ENCODE measurements around the gene CAMTA1.
"Not testable (repeated sequence)": the region's sequence is repeated elsewhere in the genome, so short reads cannot be mapped to it uniquely, and the experiment has no call there.

CAMTA1 gene

GRCh38 chr1:7406641-7407543 is 621.6 kb downstream of the CAMTA1 start:
- no peak for DNase-seq

- no peak for DNase-seq
Measured at GRCh38 chr1:7407544-7407895, 622.3 kb downstream of the CAMTA1 start.

DNA sequence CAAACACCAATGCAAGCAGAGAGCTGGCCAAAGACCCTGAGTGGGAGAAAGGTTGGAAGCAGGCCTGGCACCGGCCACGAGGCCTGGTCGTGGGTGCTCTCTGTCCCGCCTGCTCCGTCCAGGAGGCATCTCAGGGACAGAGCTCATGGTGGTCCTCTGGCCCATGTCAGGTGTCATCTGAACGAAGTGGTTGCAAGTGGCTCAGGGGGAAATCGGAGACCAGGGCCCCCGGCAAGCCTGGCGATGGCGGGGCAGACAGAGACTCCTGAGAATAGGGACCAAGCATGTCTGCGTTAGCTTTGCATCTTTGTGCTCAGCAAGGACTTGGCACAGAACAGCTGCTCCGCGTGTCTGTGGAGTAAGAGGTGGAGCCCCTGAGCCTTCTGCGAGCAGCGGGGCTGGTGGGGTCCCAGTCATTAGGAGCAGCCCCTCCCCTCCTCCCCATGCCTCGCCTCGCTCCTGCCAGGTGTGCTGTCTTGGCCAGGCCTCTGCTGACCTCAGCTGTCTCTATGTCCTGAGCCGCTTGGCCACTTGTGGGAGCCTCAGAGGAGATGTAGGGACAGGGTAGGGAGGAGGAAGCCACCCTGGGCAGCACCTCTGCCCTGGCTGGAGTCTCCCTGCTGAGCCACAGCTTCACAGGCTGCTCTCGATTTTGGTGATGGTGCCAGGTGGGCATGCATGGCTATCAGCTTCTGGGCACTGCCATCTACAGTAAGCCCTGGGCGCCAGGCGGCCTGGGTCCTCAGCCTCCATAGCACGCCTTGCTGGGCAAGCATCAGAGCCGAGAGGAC is 622.9 kb downstream of the CAMTA1 start:
- no peak for DNase-seq

DNA sequence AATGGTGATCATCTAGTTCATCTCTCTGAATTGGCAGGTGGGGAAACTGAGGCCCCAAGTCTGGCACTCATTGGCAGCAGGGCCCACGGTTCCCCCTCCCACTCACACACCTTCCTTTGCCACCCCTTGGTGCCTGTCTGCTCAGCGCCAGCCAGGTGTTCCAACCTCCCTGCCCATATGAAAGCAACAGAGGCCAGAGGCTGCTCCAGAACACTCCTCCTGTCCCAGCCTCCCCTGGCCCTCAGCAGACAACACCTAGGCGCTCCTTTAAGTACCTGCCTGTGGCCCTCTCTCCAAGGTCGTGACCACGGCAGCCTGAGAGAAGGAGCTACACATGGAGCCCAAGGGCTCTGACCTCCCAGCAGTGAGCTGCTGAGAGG is 623.5 kb downstream of the CAMTA1 start:
- no peak for DNase-seq

- DNase-seq = no peak
Measured at GRCh38 chr1:7409278-7409677, 624.0 kb downstream of the CAMTA1 start.

- no peak for DNase-seq
Measured at GRCh38 chr1:7410156-7410555, 624.9 kb downstream of the CAMTA1 start.

GRCh38 chr1:7417618-7418017 is 632.4 kb downstream of the CAMTA1 start:
- DNase-seq = not testable (repeated sequence)

DNA sequence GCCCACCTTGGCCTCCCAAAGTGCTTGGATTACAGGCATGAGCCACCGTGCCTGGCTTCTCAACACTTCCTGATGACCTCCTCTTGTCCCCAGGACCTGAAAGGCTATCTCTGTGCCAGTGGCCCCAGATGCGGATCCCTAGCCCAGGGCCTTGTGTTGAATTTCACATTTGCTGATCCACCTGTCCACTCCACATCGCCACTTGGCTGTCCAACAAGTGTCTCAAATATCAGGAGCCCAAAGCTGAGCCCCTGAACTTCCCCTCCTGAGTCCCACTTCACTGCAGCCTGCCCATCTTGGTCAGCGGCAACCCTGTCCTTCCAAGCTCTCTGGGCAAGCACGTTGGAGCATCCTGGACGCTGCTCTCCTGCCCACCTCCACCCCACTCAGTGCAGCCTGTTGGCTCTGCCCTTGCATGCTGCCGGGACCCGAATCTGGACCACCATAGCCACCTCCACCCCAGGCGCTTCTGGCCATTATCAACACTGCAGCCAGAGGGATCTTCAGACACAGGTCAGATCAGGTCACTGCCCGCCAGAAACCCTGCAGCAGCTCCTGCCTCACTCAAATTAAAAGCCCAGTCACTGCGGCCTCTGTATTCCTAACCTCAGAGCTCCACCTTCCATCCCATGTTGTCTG is 633.3 kb downstream of the CAMTA1 start:
- no peak for DNase-seq

- no peak for DNase-seq
Measured at GRCh38 chr1:7420098-7420445, 634.8 kb downstream of the CAMTA1 start.

DNA sequence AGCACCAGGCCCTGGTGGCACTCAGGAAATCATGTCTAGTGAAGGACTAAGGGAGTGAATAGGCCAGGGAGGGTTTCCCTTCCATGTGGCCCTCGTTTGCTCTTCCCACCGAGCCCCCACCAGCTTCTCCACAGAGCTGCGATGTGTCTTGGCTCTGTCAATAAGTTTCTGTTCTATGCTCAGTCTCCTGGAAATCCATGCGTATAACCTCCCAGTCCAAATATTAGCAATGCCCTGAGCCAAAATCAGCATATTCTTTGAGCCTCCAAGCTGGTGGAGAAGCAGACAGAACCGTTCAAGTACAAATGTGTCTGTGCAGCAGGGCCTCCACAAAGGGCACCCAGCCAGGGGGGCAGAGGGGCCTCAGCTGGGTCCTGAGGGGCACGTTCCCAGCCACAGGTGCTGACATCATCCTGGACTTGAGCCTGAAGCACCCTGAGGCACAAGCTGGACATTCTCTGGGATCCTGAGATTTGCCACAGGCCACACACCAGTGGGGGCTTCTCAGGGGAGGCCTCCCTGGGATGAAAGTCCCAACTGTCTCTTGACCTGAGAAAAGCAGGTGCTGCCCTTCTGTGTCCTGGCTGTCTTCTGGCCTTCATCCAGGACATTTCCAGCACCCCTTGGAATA is 635.3 kb downstream of the CAMTA1 start:
- no peak for DNase-seq

GRCh38 chr1:7421471-7422075 is 636.3 kb downstream of the CAMTA1 start:
- DNase-seq = no peak

- no peak for DNase-seq
Measured at GRCh38 chr1:7422081-7422480, 636.8 kb downstream of the CAMTA1 start.

DNA sequence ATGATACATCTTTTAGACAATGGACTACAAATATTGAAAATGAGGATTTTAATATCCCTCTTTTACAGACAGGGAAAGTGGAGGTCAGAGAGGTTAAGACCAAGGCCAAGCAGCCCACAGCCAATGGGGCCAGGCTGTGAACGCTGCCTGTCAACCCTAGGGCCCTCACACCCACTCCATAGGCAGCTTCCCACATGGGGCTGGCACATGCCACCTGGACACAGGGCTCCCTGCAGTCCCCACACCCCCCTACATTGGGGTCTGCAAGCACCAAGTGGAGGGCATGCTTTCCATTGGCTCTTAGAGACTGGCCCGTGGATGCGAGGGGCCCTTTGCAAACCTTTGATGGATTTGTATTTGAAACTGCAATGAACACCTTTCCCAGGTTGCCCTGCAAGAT is 637.3 kb downstream of the CAMTA1 start:
- DNase-seq = no peak

DNA sequence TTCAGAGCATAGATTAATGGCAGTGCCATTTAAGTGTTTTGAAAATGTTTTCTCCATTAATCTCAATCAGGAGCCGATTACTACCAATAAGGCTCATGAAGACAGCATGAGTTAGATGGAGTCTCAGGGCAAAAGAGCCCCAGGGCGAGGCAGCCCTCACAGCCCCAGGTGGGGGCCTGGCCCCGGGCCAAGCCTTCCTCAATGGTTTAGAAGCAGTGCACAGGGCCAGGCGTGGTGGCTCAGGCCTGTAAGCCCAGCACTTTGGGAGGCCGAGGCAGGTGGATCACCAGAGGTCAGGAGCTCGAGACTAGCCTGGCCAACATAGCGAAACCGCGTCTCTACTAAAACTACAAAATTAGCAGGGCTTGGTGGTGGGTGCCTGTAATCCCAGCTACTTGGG is 637.7 kb downstream of the CAMTA1 start:
- DNase-seq = no peak

DNA sequence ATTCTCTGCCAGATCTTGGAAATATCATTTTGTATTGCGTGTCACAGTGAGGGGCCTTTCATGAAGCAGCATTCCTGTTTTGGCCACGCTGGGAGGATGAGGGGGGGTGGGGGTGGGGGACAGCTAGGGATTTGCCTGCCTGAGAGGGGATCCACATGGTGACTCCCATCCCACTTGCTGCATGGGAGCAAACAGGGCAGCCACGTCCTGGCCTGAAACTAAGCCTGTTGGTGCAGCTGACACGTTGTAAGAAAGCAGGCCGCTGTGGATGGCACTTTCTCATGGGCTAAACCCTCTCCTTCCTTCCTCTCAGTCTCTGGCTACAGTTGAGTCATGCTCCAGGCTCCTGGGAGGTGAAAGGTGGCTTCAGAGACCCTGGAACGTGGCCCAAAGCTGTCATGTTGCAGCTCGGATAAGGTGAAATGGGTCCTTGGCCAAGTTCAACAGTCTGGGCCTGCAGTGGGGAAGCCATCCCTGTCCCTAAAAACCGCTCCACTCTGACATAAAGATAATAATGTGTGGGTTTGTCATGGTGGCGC is 639.2 kb downstream of the CAMTA1 start:
- no peak for DNase-seq

DNA sequence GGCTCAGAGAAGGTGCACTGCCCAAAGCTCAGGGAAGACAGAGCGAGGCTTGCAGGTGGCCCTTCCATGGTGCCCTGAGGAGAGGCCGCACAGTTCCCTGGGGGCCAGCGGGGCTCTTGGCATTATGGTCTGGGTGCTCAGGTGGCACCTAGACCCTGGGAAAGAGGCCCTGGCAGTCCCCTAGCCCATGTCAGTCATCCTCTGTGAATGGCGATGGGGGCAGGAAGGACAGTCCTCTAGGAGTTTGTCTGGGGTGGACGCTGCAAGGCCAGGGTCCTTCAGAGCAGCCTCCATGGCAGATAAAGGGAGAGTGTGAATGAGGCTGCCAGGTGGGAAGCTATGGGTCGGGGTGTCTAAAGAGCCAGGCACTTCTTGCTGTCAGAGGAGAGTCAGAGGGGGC is 640.0 kb downstream of the CAMTA1 start:
- DNase-seq = no peak

DNA sequence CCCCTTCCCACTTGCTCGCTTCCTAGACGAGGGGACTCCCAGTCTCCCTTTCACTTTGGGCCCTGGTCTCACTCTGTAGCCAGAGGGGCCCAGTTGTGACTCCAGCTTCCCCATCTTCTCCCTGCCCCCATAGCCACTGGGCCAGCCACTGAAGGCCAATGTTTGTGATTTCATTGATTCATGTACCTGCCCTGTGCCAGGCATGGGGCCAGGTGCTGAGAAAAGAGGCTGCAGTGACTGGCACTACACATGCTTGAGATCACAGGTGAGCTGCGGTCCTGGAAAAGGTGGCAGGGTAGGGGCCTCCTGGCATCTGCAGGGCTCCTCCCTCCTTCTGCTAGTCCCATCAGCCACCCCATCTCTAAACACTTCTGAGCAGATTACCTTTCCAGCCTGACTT is 640.5 kb downstream of the CAMTA1 start:
- no peak for DNase-seq

- DNase-seq = no peak
Measured at GRCh38 chr1:7426780-7427604, 641.7 kb downstream of the CAMTA1 start.

GRCh38 chr1:7427605-7428300 is 642.5 kb downstream of the CAMTA1 start:
- DNase-seq = no peak

- DNase-seq = no peak
Measured at GRCh38 chr1:7429290-7429689, 644.0 kb downstream of the CAMTA1 start.

DNA sequence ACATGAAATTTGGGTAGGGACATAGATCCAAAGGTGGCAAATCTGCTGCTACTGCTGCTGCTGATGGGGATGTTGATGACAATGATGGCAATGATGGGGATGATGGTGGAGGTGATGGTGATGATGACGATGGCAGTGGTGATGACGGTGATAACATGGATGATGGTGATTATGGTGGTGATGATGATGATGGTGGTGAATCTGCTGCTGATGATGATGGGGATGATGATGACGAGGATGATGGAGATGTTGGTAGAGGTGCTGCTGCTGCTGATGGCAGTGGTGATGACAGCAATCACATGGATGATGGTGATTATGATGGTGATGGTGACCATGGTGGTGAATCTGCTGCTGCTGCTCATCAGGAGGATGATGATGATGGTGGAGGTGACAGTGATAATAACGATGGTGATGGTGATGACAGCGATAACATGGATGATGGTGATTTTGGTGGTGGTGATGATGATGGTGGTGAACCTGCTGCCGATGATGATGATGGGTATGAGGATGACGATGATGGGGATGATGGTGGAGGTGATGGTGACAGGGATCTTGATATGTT is 644.9 kb downstream of the CAMTA1 start:
- DNase-seq = no peak

Data from NCI-H510A (cell line).